H1 (cell line): Measurements from ENCODE around the gene DCDC2C. TPM values are rescaled to one million over a fixed set of nuclear protein-coding genes. Genes with fewer than 3 reads are reported as not detected.

Source experiments
- CTCF ChIA-PET: fragments of 300-600 bp; sonication (Branson Sonifier 250); formaldehyde crosslinking; loops from one replicate; lab custom pipeline; 2021; ENCODE audit not compliant: partially characterized antibody; lab: Charles Lee
- POLR2A ChIA-PET: fragments of 300-600 bp; sonication (Branson Sonifier 250); formaldehyde crosslinking; loops from one replicate; lab custom pipeline; 2021; ENCODE audit warnings: inconsistent platforms; ENCODE audit not compliant: partially characterized antibody; lab: Charles Lee
- DNase-seq, 2 experiments: peaks; one replicate each; pipeline versions ENCODE4 v3.0.0 to v3.0.0-alpha.2; 2010 to 2022; ENCODE audit warnings: low spot score in 2 of 2, low read depth in 1 of 2, mixed read lengths in 1 of 2
- FAIRE-seq: peaks from 2 replicates; lab custom pipeline; 2011; peaks lifted over from hg19 to GRCh38; lab: Jason Lieb, UNC
- H2AFZ ChIP-seq: 2 replicates; pipeline ENCODE4 v1.8.1; 2012; ENCODE audit warnings: low read length, inconsistent platforms
- H2AK5ac ChIP-seq: 2 replicates; pipeline ENCODE4 v1.6.1; 2013; ENCODE audit warnings: low read depth, low read length
- H2BK120ac ChIP-seq: replicated peaks from 2 replicates; pipeline ENCODE3; 2013; ENCODE audit warnings: low read depth, low read length, inconsistent platforms
- H2BK12ac ChIP-seq: 2 replicates; pipeline ENCODE4 v1.6.1; 2013; ENCODE audit warnings: low read depth, low read length
- H2BK15ac ChIP-seq: 2 replicates; pipeline ENCODE4 v1.6.1; 2013; ENCODE audit warnings: low read length
- H2BK20ac ChIP-seq: 2 replicates; pipeline ENCODE4 v1.6.1; 2013; ENCODE audit warnings: low read length
- H2BK5ac ChIP-seq: 2 replicates; pipeline ENCODE4 v1.6.1; 2013; ENCODE audit warnings: low read depth, low read length
- H3K14ac ChIP-seq: 2 replicates; pipeline ENCODE4 v1.6.1; 2013; ENCODE audit warnings: inconsistent platforms; ENCODE audit not compliant: insufficient read length
- H3K18ac ChIP-seq: 2 replicates; pipeline ENCODE4 v1.6.1; 2013; ENCODE audit warnings: low read length; ENCODE audit errors: extremely low read depth
- H3K23ac ChIP-seq: 2 replicates; pipeline ENCODE4 v1.6.1; 2013; ENCODE audit warnings: inconsistent platforms; ENCODE audit not compliant: insufficient read length
- H3K23me2 ChIP-seq: 2 replicates; pipeline ENCODE4 v1.6.1; 2013; ENCODE audit warnings: low read depth, low read length
- H3K27ac ChIP-seq: 2 replicates; pipeline ENCODE4 v1.6.1; 2011; ENCODE audit warnings: low read depth, low read length, inconsistent platforms
- H3K27me3 ChIP-seq, 4 experiments: replicated peaks in 1 of 4; 1 replicate in 1 of 4; 2 replicates in 3 of 4; pipeline versions ENCODE4 v1.6.1 to v1.8.1; 2011 to 2013; ENCODE audit warnings: low read length in 3 of 4, mild to moderate bottlenecking in 3 of 4, inconsistent platforms in 2 of 4, mixed read lengths in 2 of 4, moderate library complexity in 1 of 4; ENCODE audit not compliant: control insufficient read depth in 3 of 4, insufficient read depth in 3 of 4; ENCODE audit errors: extremely low read depth in 1 of 4
- H3K36me3 ChIP-seq, 4 experiments: 2 replicates each; pipeline versions ENCODE4 v1.6.1 to v1.8.1; 2011 to 2013; ENCODE audit warnings: mild to moderate bottlenecking in 4 of 4, low read length in 3 of 4, moderate library complexity in 2 of 4, control low read depth in 1 of 4, inconsistent platforms in 1 of 4; ENCODE audit not compliant: insufficient read depth in 4 of 4, control insufficient read depth in 2 of 4
- H3K4ac ChIP-seq: replicated peaks from 2 replicates; pipeline ENCODE3; 2013; ENCODE audit warnings: low read length, low read depth, mixed read lengths, inconsistent platforms; ENCODE audit not compliant: insufficient read length
- H3K4me1 ChIP-seq, 4 experiments: replicated peaks in 1 of 4; 1 replicate in 1 of 4; 2 replicates in 3 of 4; pipeline versions ENCODE4 v1.6.1 to v1.8.1; 2011 to 2013; ENCODE audit warnings: low read length in 3 of 4, inconsistent platforms in 2 of 4, mixed read lengths in 1 of 4; ENCODE audit not compliant: insufficient read depth in 4 of 4, control insufficient read depth in 3 of 4
- H3K4me2 ChIP-seq, 2 experiments: 2 replicates each; pipeline versions ENCODE4 v1.6.1 to v1.8.1; 2011 to 2013; ENCODE audit warnings: low read depth in 2 of 2, low read length in 2 of 2, control low read depth in 1 of 2, inconsistent platforms in 1 of 2, mild to moderate bottlenecking in 1 of 2; ENCODE audit not compliant: insufficient read depth in 1 of 2
- H3K4me3 ChIP-seq, 4 experiments: fragments of 200-600, 300-600 bp in 1 of 4; sonication (generic), shearing (Covaris generic), sonication (Bioruptor Twin) in 1 of 4; 2 replicates each; pipeline versions ENCODE4 v1.5.1 to v1.8.1; 2011 to 2016; ENCODE audit warnings: low read length in 4 of 4, low read depth in 3 of 4, control low read depth in 2 of 4, inconsistent platforms in 2 of 4, mild to moderate bottlenecking in 2 of 4, mixed read lengths in 1 of 4, moderate library complexity in 1 of 4; ENCODE audit not compliant: insufficient read depth in 2 of 4; ENCODE audit errors: extremely low read depth in 1 of 4
- H3K56ac ChIP-seq: replicated peaks from 2 replicates; pipeline ENCODE3; 2013; ENCODE audit warnings: low read depth, mild to moderate bottlenecking, mixed read lengths, low read length, inconsistent platforms; ENCODE audit not compliant: insufficient read length
- H3K79me1 ChIP-seq: 2 replicates; pipeline ENCODE4 v1.6.1; 2013; ENCODE audit warnings: low read depth, low read length, control low read depth
- H3K79me2 ChIP-seq, 2 experiments: 2 replicates each; pipeline versions ENCODE4 v1.6.1 to v1.8.1; 2012 to 2013; ENCODE audit warnings: low read length in 2 of 2, mild to moderate bottlenecking in 2 of 2, inconsistent platforms in 1 of 2; ENCODE audit not compliant: insufficient read depth in 2 of 2, control insufficient read depth in 1 of 2
- H3K9ac ChIP-seq, 4 experiments: replicated peaks in 1 of 4; 1 replicate in 1 of 4; 2 replicates in 3 of 4; pipeline versions ENCODE4 v1.6.1 to v1.8.1; 2011 to 2013; ENCODE audit warnings: low read depth in 3 of 4, low read length in 3 of 4, control low read depth in 2 of 4, mild to moderate bottlenecking in 2 of 4, moderate library complexity in 2 of 4, inconsistent platforms in 1 of 4; ENCODE audit errors: extremely low read depth in 1 of 4
- H3K9me3 ChIP-seq, 2 experiments: 2 replicates each; pipeline versions ENCODE4 v1.6.1 to v1.8.1; 2012 to 2013; ENCODE audit warnings: mild to moderate bottlenecking in 2 of 2, moderate library complexity in 2 of 2, control low read depth in 1 of 2, inconsistent platforms in 1 of 2, low read depth in 1 of 2, low read length in 1 of 2, mixed read lengths in 1 of 2; ENCODE audit not compliant: insufficient read depth in 2 of 2
- H4K20me1 ChIP-seq, 2 experiments: replicated peaks in 1 of 2; 2 replicates each; pipeline versions ENCODE3 to v1.8.1; 2011 to 2013; ENCODE audit warnings: inconsistent platforms in 2 of 2, low read length in 2 of 2, mild to moderate bottlenecking in 1 of 2; ENCODE audit not compliant: insufficient read depth in 2 of 2, control insufficient read depth in 1 of 2
- H4K5ac ChIP-seq: 2 replicates; pipeline ENCODE4 v1.6.1; 2013; ENCODE audit warnings: low read length, low read depth, mixed read lengths, inconsistent platforms; ENCODE audit not compliant: insufficient read length
- H4K8ac ChIP-seq: 2 replicates; pipeline ENCODE4 v1.8.0; 2013; ENCODE audit warnings: mild to moderate bottlenecking, moderate library complexity, low read length, inconsistent platforms; ENCODE audit not compliant: insufficient read depth; ENCODE audit errors: extremely low read depth
- H4K91ac ChIP-seq: replicated peaks from 2 replicates; pipeline ENCODE3; 2013; ENCODE audit warnings: low read length, mixed read lengths, inconsistent platforms; ENCODE audit not compliant: insufficient read length
- BRCA1 ChIP-seq: IDR thresholded peaks from 2 replicates; pipeline ENCODE4 v1.6.1; 2012; ENCODE audit warnings: low read depth, low read length, improper control_type of control experiment
- CREB1 ChIP-seq: IDR thresholded peaks from 2 replicates; pipeline ENCODE4 v1.6.1; 2012; ENCODE audit warnings: inconsistent platforms
- EP300 ChIP-seq, 2 experiments: IDR thresholded peaks; 1 replicate in 1 of 2; 2 replicates in 1 of 2; pipeline ENCODE4 v1.6.1; 2011 to 2012; ENCODE audit warnings: low read depth in 2 of 2, low read length in 2 of 2, mild to moderate bottlenecking in 2 of 2, borderline replicate concordance in 1 of 2, inconsistent platforms in 1 of 2, moderate library complexity in 1 of 2
- GABPA ChIP-seq: IDR thresholded peaks from 2 replicates; pipeline ENCODE4 v1.6.1; 2011; ENCODE audit warnings: mild to moderate bottlenecking, low read length, moderate library complexity, borderline replicate concordance; ENCODE audit not compliant: insufficient read depth
- MAX ChIP-seq: IDR thresholded peaks from 2 replicates; pipeline ENCODE4 v1.6.1; 2012; ENCODE audit warnings: inconsistent platforms
- POLR2A ChIP-seq, 2 experiments: IDR thresholded peaks; 1 replicate in 1 of 2; 2 replicates in 1 of 2; pipeline ENCODE4 v1.6.1; 2011; ENCODE audit warnings: low read depth in 2 of 2, low read length in 2 of 2, mild to moderate bottlenecking in 2 of 2; ENCODE audit errors: control extremely low read depth in 1 of 2
- RAD21 ChIP-seq, 2 experiments: IDR thresholded peaks in 1 of 2; conservative IDR thresholded peaks in 1 of 2; 2 replicates each; pipeline ENCODE4 v1.6.1; 2011; ENCODE audit warnings: low read depth in 2 of 2, low read length in 2 of 2, improper control_type of control experiment in 1 of 2, inconsistent platforms in 1 of 2, mild to moderate bottlenecking in 1 of 2, moderate library complexity in 1 of 2
- RXRA ChIP-seq: IDR thresholded peaks from 2 replicates; pipeline ENCODE4 v1.6.1; 2011; ENCODE audit warnings: low read depth, mild to moderate bottlenecking, low read length, moderate library complexity; ENCODE audit not compliant: insufficient read depth
- SP4 ChIP-seq: IDR thresholded peaks from 2 replicates; pipeline ENCODE4 v1.6.1; 2012; ENCODE audit warnings: low read length, inconsistent platforms
- SRF ChIP-seq: IDR thresholded peaks from 2 replicates; pipeline ENCODE4 v1.6.1; 2011; ENCODE audit warnings: mild to moderate bottlenecking, low read depth, low read length, moderate library complexity
- TAF7 ChIP-seq: optimal IDR thresholded peaks from 2 replicates; pipeline ENCODE3; 2011; ENCODE audit warnings: low read depth, mild to moderate bottlenecking, inconsistent platforms, low read length, moderate library complexity, borderline replicate concordance
- TEAD4 ChIP-seq: IDR thresholded peaks from 2 replicates; pipeline ENCODE4 v1.6.1; 2012; ENCODE audit warnings: low read depth, low read length, inconsistent platforms, mixed read lengths
- YY1 ChIP-seq: IDR thresholded peaks from 2 replicates; pipeline ENCODE4 v1.6.1; 2011; ENCODE audit warnings: low read depth, mild to moderate bottlenecking, low read length
- ZNF274 ChIP-seq: IDR thresholded peaks from 2 replicates; pipeline ENCODE4 v1.7.0; 2012; ENCODE audit warnings: low read length, borderline replicate concordance; ENCODE audit errors: extremely low read depth
- WGBS, 2 experiments: shearing (Covaris generic) in 1 of 2; methylation state at CpG; one replicate each; pipeline versions ENCODE4 v1.1.6 to v1.1.7; 2013 to 2015; ENCODE audit warnings: low lambda C conversion rate in 2 of 2, mixed read lengths in 2 of 2, inconsistent platforms in 1 of 2, low coverage in 1 of 2, missing lambda C conversion rate in 1 of 2; ENCODE audit not compliant: insufficient replicate concordance in 2 of 2, insufficient coverage in 1 of 2, insufficient read length in 1 of 2; ENCODE audit errors: extremely low coverage in 1 of 2, missing lambda C conversion rate in 1 of 2; 5-methylcytosine and 5-hydroxymethylcytosine counted together
- polyA plus RNA-seq, 7 experiments: library from polyadenylated mRNA; depleted of rRNA in 3 of 7; stranded (reverse) in 5 of 7; unstranded in 2 of 7; fragments of >200 nt in 5 of 7; fragments of 200-250 nt in 2 of 7; gene quantifications; 1 replicate in 5 of 7; 2 replicates in 1 of 7; 4 replicates in 1 of 7; pipeline versions ENCODE4 v1.2.1 to v1.2.3, GENCODE V29; 2011 to 2013; ENCODE audit warnings: missing spikeins in 2 of 7, mixed read lengths in 2 of 7
- total RNA-seq: library from RNA; stranded (reverse); fragmentation: NEBNext Ultra II Directional; extraction: Animal tissue kit (Norgen Biotek cat#: 25700); gene quantifications from 2 replicates; pipeline ENCODE4 v1.2.1, GENCODE V29; 2021

DCDC2C gene
- total and polyA plus RNA-seq, 2 of the 8 experiments (the other 6 are each of a cell fraction or from before 2014, with no cell fraction given) = 0.50 TPM; not detected in 1

- TF ChIP-seq TEAD4 = no peak
- TF ChIP-seq EP300 (IDR thresholded peaks at IDR 0.05; ENCODE audit: borderline replicate concordance in 1 of 2, low read depth in 2 of 2, low read length in 2 of 2) = no peak
- no peak for TF ChIP-seq ZNF274
- no peak for TF ChIP-seq RXRA
- no peak for TF ChIP-seq SRF
- TF ChIP-seq POLR2A (IDR thresholded peaks at IDR 0.05; ENCODE audit: control extremely low read depth in 1 of 2, low read depth in 2 of 2, low read length in 2 of 2) = no peak
- no peak for TF ChIP-seq MAX
- no peak for TF ChIP-seq TAF7
- TF ChIP-seq YY1 = no peak
- no peak for TF ChIP-seq RAD21 (IDR thresholded peaks at IDR 0.05 in 1 of 2, conservative IDR thresholded peaks at IDR 0.05 in 1 of 2; ENCODE audit: low read depth in 2 of 2, low read length in 2 of 2)
- TF ChIP-seq SP4 = no peak
- no peak for TF ChIP-seq CREB1
- no peak for TF ChIP-seq BRCA1
- TF ChIP-seq GABPA = no peak
These were observed 45.8 kb downstream of the DCDC2C start for GRCh38 chr2:3749201-3749600.

More at GRCh38 chr2:3749201-3749600, 45.8 kb downstream of the DCDC2C start:
- Histone ChIP-seq H2BK12ac (no peak overlapping the region), H2BK20ac (no peak overlapping the region), H3K18ac (no peak overlapping the region), H3K4me3 (no peak overlapping the region), H2AFZ (no peak overlapping the region), H3K27me3 (no peaks in the 10 kb centered on the region), H4K91ac (no peak overlapping the region), H2BK120ac (no peak overlapping the region), H3K4me2 (no peak overlapping the region), H3K4me1 (0 out of 7 replicates have a peak, but pooled peaks cover 0 to 1% (median 0%) of the 10 kb centered on the region in 4 experiments), H3K79me2 (no peaks in the 10 kb centered on the region), H3K9ac (no peak overlapping the region), H3K36me3 (no peaks in the 10 kb centered on the region), H4K20me1 (no peaks in the 10 kb centered on the region), H3K14ac (no peak overlapping the region), H4K8ac (no peak overlapping the region), H2BK5ac (no peak overlapping the region), H2BK15ac (no peak overlapping the region), H3K23ac (no peak overlapping the region), H3K27ac (no peak overlapping the region), H3K23me2 (no peaks in the 10 kb centered on the region; the same call in 1 of the 2 replicates), H3K9me3 (no peaks in the 10 kb centered on the region), H2AK5ac (no peak overlapping the region), H3K56ac (no peak overlapping the region), H3K4ac (no peak overlapping the region), H4K5ac (no peak overlapping the region), H3K79me1 (no peaks in the 10 kb centered on the region)
- ChIA-PET POLR2A (no interaction called here), CTCF (interaction anchor here (1.0 to 2.9 kb wide), 7 partner anchors 10 to 57 kb away, joined by 3 to 10 read pairs (median 6); no protein-coding TSS in a partner anchor)
- FAIRE-seq (no peak), DNase-seq (no peak)
- 89% methylated on average over 7 of the region's 7 CpGs; no CpG with 5 or more reads in 1 of the 2 experiments for WGBS, 2 experiments
